NCI-H345 treated with DMSO at 0.1 percent for 48 hours (cell line): Measurements from ENCODE around the gene CNP.

Experiments
- DNase-seq: peaks from one replicate; lab custom pipeline; 2025; ENCODE audit not compliant: unreplicated experiment; lab: John Stamatoyannopoulos, UW

Gene CNP

GRCh38 chr17:42026857-42027589 is 60.4 kb downstream of the CNP start:
- no peak for DNase-seq
